ENCODE data around the gene NNT.
"Not testable (repeated sequence)": the region's sequence is repeated elsewhere in the genome, so short reads cannot be mapped to it uniquely, and the experiment has no call there.

DNA sequence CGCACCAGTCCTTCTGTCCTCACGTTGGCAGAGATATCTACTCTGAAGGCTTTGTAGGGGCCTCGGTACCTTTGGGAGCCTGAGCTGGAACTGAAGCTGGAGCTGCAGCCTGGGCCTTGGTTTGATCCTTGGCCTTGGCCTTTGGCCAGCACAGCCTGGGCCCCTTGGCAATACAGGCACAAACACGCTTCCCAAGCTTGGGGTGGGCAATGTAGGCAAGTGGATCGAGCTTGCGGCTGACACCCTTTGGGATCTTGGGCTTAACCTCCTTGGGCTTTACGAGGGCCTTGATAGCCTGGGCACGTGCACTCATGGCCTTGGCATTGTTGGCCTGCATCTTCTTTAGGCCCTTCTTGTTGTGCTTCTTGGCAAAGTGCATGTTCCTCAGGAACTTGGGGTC is 63.7 kb downstream of the NNT start:
- TF ChIP-seq SIN3A (IDR thresholded peaks at IDR 0.05; ENCODE audit: low read depth, low read length); MTA2 (IDR thresholded peaks at IDR 0.05; ENCODE audit: low read depth); ZNF622 (IDR thresholded peaks at IDR 0.05); EZH2 (IDR thresholded peaks at IDR 0.05; ENCODE audit: borderline replicate concordance, control insufficient read depth, low read depth, low read length): not testable (repeated sequence)
- TF ChIP-seq, protein P1, sequence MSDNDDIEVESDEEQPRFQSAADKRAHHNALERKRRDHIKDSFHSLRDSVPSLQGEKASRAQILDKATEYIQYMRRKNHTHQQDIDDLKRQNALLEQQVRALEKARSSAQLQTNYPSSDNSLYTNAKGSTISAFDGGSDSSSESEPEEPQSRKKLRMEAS (IDR thresholded peaks at IDR 0.05; ENCODE audit: low read depth, low read length) = not testable (repeated sequence)

Measured in GM12878 (cell line).